SIG-M5 (cell line): Measurements from ENCODE around the gene NPTXR.
A peak's percentile ranks its signal among the peaks of the same experiment; 100 is the strongest.
"Not testable (repeated sequence)": the region's sequence is repeated elsewhere in the genome, so short reads cannot be mapped to it uniquely, and the experiment has no call there.

Experiments used
- DNase-seq: peaks from one replicate; lab custom pipeline; 2025; lab: John Stamatoyannopoulos, UW

The NPTXR gene

GRCh38 chr22:38830845-38831108, 13.1 kb downstream of the NPTXR start:
- no peak for DNase-seq

DNA sequence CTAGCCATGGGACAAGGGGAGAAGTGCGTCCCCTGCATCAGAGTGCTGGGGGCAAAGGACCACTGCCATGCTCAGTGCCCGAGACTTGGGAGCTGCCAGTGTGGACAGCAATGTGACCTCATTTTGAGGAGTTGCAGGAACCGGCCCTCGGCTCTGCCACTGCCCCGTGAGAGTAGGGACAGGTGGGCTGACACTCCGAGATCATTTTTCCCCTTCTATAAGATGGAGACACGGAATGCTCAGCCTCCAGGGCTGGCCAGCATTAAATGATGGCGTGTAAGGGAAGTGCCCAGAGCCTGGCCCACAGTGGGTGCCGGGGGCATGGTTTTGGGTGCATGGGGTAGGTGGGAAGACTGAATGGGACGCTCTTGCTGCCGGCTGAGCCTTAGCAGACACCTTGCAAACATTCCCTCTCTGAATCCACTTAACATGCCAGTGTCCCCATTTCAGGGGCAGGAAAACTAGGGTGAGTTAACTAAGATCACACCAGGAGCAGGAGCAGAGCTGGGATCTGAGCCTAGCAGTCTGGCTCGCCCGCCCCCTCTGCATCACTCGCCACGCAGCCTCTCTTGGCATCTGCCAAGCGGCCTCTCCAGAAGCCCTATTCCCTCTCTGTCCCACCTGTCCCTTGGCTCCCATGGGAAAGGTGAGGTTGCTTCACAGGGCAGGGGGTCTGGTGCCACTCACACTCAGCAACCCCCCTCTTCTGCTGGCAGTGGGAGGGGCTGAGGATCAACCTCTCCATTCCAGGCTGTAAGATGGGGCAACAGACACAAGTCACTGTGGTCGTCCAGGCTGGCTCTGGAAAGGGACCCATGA, 13.6 kb downstream of the NPTXR start:
- DNase-seq = no peak

- no peak for DNase-seq
Observed at GRCh38 chr22:38829485-38829884, 14.3 kb downstream of the NPTXR start.

GRCh38 chr22:38828616-38829205, 15.1 kb downstream of the NPTXR start:
- DNase-seq = no peak

- no peak for DNase-seq
Observed at GRCh38 chr22:38828191-38828590, 15.6 kb downstream of the NPTXR start.

- no peak for DNase-seq
Observed at GRCh38 chr22:38827510-38827909, 16.3 kb downstream of the NPTXR start.

DNA sequence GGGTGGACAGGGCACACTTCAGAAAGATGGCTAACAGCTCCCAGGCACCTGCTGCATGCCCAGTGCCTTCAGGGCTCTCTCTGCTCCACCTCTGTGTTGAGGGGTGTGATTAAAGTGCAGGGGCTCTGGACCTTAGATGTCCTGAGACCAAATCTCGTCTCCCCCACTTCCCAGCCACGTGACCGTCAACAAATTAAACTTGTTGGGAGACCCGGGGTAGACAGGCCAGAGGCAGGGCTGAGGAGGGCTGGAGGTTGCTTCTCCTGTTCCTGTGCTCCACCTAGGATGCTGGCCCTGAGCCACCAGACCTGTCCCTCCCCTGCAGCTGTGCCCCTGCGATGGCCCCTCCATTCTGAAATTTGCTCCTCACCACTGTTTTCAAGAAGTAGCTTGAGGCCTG, 17.0 kb downstream of the NPTXR start:
- DNase-seq = no peak

GRCh38 chr22:38826386-38826785, 17.4 kb downstream of the NPTXR start:
- no peak for DNase-seq

GRCh38 chr22:38824585-38824984, 19.2 kb downstream of the NPTXR start:
- peak; percentile 15 for DNase-seq

GRCh38 chr22:38823637-38824036, 20.2 kb downstream of the NPTXR start:
- DNase-seq = no peak

DNA sequence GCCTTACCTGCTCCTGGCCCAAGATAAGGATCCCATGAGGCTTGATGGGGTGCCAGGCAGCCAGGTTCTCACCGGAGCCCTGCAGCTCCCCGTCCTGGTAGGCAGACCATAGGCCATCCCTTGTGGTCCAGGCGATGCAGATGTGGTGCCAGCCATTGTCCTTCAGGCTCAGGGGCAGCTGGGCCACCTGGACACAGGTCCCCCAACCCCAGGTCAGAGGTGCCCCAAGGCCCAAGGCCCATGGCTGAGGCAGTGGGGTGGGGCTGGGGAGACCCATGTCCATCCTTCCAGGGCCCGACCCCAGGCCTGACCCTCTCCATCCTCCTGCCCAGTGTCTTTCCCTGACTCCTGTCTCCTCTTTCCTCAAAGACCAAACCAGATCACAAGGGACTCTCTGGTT, 20.8 kb downstream of the NPTXR start:
- no peak for DNase-seq

- DNase-seq = no peak
Observed at GRCh38 chr22:38820020-38820419, 23.8 kb downstream of the NPTXR start.

- no peak for DNase-seq
Observed at GRCh38 chr22:38819387-38819940, 24.4 kb downstream of the NPTXR start.

GRCh38 chr22:38817196-38817595, 26.6 kb downstream of the NPTXR start:
- DNase-seq = no peak

- DNase-seq = no peak
Observed at GRCh38 chr22:38815842-38816241, 28.0 kb downstream of the NPTXR start.

DNA sequence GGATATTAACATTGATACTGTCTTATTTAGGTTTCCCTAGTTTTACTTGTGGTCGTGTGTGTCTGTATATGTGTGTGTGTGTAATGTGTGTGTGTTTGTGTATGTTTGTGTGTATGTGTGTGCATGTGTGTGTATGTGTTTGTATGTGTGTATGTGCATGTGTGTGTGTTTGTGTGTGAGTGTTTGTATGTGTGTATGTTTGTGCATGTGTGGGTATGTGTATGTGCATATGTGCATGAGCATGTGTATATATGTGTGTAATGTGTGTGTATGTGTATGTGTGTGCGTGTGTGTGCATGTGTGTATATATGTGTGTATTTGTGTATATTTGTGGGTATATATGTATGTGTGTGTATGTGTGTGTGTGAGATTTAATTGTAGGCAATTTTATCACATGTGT, 32.6 kb downstream of the NPTXR start:
- DNase-seq = no peak

DNA sequence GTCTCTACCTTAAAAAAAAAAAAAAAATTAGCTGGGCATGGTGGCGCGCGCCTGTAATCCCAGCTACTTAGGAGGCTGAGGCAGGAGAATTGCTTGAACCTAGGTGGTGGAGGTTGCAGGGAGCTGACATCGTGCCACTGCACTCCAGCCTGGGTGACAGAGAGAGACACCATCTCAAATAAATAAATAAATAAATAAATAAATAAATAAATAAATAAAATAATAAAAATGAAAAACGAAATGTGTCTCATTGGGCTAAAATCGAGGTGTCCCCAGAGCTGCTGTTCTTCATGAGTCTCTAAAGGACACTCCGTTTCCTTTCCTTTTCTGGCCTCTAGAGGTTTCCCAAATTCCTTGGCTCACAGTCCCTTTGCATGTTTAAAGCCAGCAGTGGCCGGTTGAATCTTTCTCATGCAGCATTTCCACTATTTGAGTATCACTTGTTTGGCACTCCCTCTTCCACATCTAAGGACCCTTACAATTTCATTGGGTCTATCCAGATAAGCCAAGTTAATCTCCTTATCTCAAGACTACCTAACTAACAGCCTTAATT, 38.7 kb downstream of the NPTXR start:
- DNase-seq = not testable (repeated sequence)

- no peak for DNase-seq
Observed at GRCh38 chr22:38802671-38803121, 41.1 kb downstream of the NPTXR start.

DNA sequence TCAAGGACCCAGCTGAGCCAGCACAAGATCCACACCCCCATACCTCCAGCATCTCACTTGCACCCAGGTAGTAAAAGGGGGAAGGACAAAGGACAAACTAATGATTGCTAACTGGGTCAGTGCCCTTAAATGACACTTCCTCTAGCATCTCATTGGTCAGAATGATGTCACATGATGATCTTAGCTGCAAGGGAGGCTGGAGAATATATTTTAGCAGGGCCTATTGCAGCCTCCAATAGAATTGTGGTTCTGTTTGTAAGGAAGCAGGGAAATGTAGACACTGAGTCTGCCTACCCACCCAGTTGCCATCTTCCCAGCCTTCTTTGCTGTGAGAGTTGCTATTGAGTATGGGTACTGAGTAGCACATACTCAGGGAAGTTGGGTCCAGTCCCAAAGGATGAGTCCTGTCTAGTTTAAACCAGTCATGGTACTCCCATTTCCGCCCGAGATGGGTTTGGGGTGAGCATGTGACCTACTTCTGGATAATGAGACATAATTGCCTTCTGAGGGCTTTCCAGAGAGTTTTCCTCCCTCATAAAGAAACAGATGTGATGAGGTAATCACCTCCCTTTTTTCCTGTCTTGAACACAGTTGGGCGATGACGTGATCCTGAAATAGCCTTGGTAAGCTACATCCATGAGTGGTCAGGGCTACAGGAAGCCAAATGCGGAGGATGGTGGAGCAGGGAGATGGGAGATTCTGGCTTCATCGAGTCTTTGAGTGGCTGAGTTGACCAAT, 44.4 kb downstream of the NPTXR start:
- no peak for DNase-seq

GRCh38 chr22:38798496-38798895, 45.3 kb downstream of the NPTXR start:
- no peak for DNase-seq

GRCh38 chr22:38796262-38796957, 47.4 kb downstream of the NPTXR start:
- no peak for DNase-seq

- DNase-seq = no peak
Observed at GRCh38 chr22:38795569-38795968, 48.3 kb downstream of the NPTXR start.
